Activated CD4-positive, alpha-beta T cell treated with anti-CD3 and anti-CD28 coated beads, Interleukin-2, amount 50 U/mL, for 1 hour (primary cell): ENCODE results near the gene DLD.
"Not testable (repeated sequence)": the region's sequence is repeated elsewhere in the genome, so short reads cannot be mapped to it uniquely, and the experiment has no call there.

Experiments
- DNase-seq: peaks from one replicate; pipeline ENCODE4 v3.0.0-alpha.2; 2020

The DLD gene, protein sequence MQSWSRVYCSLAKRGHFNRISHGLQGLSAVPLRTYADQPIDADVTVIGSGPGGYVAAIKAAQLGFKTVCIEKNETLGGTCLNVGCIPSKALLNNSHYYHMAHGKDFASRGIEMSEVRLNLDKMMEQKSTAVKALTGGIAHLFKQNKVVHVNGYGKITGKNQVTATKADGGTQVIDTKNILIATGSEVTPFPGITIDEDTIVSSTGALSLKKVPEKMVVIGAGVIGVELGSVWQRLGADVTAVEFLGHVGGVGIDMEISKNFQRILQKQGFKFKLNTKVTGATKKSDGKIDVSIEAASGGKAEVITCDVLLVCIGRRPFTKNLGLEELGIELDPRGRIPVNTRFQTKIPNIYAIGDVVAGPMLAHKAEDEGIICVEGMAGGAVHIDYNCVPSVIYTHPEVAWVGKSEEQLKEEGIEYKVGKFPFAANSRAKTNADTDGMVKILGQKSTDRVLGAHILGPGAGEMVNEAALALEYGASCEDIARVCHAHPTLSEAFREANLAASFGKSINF

GRCh38 chr7:107890962-107891635, at the start of gene DLD:
Gene DLD, plus strand, starts transcription at chr7:107891183. Its CDS starts 68 bp downstream, at chr7:107891251.
- peak; percentile 92 for DNase-seq

- DNase-seq: no peak
Observed at GRCh38 chr7:107842213-107842612, 48.8 kb upstream of the DLD start.

- DNase-seq: no peak
Observed at GRCh38 chr7:107843184-107843583, 47.8 kb upstream of the DLD start.

GRCh38 chr7:107846324-107846723, 44.7 kb upstream of the DLD start:
- DNase-seq: no peak

GRCh38 chr7:107847168-107847835, 43.7 kb upstream of the DLD start:
- DNase-seq: no peak

DNA sequence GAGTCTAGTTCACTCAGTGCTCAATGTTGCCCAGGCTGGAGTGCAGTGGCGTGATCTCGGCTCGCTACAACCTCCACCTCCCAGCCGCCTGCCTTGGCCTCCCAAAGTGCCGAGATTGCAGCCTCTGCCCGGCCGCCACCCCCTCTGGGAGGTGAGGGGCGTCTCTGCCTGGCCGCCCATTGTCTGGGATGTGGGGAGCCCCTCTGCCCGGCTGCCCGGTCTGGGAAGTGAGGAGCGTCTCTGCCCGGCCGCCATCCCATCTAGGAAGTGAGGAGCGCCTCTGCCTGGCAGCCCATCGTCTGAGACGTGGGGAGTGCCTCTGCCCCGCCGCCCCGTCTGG, 43.2 kb upstream of the DLD start:
- not testable (repeated sequence) for DNase-seq

DNA sequence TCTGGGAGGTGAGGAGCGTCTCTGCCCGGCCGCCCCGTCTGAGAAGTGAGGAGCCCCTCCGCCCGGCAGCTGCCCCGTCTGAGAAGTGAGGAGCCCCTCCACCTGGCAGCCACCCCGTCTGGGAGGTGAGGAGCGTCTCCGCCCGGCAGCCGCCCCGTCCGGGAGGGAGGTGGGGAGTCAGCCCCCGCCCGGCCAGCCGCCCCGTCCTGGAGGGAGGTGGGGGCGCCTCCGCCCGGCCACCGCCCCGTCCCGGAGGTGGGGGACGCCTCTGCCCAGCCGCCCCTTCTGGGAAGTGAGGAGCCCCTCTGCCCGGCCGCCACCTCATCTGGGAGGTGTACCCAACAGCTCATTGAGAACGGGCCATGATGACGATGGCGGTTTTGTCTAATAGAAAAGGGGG, 42.8 kb upstream of the DLD start:
- DNase-seq: not testable (repeated sequence)

- no peak for DNase-seq
Observed at GRCh38 chr7:107850216-107850615, 40.8 kb upstream of the DLD start.

GRCh38 chr7:107850643-107851042, 40.3 kb upstream of the DLD start:
- DNase-seq: no peak

DNA sequence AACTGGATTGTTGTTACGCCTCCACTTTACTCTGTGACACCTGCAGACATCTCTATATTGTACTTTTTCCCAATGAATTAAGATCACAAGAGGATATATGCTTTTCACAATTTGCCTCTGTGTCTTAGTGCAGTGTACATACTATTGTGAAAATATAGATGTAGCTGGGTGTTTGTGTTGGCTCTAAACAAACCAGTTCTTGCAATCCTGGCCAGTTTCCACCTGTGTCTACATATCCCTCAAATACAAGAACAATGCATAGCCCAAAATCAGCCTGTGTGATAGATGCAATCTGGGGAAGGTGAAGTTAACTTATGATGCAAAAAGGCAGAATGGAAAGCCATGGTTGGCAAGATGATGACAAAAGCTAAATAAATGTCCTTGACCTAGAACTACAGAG, 36.5 kb upstream of the DLD start:
- no peak for DNase-seq

DNA sequence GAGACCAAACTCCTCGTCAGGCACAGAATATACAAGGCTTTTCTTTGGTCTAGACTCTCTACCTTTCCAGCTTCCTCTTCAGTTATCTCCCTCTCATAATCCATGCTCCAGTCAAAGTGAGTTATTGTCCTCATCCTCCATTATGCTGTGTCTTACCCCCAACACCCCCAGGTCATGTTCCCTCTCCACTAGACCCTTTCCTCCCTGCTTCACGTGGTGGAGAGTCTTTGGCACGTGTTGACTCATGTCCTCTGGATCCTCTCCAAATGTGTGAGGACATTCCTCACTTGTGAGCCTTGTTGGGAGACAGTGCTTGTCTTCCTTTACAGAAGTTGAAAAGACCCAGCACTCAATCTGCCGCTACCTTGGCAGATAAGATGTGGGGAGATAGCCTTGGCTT, 36.0 kb upstream of the DLD start:
- DNase-seq: no peak

DNA sequence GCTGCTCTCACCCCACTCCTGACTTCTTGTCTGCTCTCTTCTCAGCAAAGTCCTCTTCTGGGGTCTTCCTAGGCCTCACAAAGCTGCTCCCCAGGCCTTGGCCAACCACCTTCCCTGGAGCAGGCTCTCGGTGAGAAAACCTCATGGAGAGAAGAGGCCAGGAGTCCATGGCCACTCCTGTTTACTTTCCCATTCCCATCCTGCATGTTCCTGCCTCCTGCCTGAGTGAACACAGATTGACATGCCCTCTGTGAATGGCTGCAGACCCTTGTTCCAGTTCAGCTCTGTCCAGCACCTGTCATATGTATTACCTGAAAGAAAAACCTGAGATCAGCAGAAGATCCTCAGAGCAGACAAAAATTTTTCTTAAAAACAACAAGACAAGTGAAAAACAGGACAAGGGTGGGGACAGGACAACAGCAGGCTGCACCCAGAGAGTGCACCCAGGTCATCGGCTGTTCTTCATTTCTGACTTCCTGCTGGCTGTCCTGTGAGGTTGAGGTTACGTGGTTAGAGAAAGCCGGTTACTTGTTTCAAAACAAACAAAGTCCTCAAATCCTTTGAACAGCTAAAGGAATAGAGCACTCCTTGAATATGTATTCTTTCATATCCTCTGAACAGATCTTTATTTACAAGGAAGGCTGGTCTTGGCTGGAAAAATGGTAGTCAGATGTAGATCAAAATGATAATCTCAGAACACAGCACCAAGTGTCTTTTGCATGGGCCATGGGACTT, 34.0 kb upstream of the DLD start:
- DNase-seq: no peak

DNA sequence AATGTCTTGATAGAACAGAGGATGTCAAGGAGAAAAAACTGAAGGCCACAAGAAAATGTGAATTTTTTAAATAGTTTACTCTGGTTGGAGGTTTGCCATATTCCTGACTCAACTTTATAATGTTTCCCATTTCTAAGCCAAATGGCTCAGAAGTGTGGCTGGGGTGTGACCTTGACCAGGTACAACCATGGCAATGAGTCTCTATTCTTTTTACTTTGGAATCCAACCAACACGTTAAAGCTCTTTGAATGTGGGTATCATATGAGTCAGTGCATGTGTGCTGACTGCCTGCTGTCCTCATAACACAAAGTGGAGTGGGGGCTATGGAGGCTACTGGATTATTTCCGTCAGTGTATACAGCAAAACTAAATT, 33.5 kb upstream of the DLD start:
- no peak for DNase-seq

GRCh38 chr7:107858280-107858679, 32.7 kb upstream of the DLD start:
- DNase-seq: no peak

- no peak for DNase-seq
Observed at GRCh38 chr7:107860279-107860961, 30.6 kb upstream of the DLD start.

GRCh38 chr7:107860981-107861652, 29.9 kb upstream of the DLD start:
- no peak for DNase-seq

DNA sequence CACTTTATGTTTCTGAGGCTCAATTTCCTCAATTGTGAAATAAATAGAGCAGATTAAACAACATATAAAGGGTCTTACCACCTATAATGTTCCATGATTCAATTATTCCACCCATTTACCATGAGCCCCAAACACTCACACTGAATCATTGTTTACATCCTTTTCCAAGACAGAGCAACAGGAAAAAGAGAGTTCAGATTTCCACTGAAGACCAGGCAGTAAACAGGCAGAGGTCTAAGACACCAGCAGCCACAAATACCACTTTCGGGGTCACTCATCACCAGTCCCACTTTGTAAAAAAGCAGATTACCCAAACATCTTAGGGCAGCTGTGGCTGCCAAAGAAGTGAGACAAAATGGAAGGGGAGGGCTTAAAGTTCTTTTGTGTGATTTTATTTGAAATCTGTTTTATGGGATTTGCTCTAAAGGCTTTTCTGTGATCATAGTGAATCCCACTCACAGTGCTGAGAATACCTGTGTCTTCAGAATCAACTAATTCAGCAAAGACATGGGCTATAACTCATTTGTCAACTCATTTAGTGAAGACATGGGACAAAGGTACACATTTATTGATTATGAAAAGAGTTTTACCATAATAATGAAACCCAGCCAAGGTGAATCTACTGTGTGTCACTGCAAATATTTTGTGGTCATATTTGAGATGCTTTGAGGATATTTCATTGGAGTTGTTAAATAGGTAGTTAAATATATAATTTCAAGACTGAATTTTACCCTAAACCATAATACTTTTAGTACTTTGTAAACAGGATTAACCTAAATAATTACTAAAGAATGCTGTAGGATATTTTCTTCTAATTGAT, 24.8 kb upstream of the DLD start:
- DNase-seq: no peak

DNA sequence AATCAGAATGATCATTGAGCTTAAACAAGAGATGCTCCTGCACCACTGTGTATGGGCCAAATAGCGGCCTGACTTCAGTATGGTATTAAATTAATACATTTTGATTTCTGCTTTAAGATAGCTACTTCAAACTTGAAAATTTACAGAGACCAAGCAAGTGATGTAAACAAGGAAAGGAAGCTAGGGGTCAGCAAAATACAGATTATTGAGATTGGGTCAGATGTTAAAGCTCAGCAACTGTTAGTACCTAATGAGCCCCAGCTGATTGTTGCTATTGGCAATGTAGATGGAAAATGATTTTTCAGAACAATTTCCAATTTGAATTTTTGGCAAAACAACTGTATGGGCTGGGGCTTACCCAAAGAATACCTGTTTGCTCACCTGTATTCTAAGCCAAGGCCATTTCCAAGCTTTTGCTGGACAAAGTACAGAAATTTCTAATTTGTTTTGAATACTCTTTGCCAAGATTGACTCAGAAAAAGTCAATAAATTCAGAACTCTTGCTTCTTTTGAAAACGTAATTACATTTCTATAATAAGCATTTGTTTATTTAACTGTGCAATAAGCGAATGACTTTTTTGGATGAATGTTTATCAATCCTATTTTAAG, 23.0 kb upstream of the DLD start:
- no peak for DNase-seq

- no peak for DNase-seq
Observed at GRCh38 chr7:107870427-107871000, 20.5 kb upstream of the DLD start.

DNA sequence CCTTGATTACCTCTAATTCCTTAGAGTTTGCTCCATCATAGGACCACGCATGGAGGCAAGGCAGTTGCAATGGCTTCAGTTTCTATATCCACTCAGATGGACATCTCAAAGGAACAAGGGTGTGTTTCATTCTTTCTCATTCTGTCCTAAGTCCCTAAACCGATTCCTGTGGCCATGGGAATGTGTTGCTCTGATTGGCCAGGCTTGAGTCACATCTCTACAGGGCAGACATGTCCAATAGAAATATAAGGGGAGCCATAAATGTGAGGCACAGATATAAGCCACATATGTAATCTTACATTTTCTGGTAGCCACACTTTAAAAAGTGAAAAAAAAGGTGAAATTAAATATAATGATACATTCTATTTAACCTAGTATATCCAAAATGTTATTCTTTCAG, 16.9 kb upstream of the DLD start:
- no peak for DNase-seq
